Glutamatergic neuron (in vitro differentiated cells): Measurements from ENCODE around the gene ATP1A3. TPM values are rescaled to one million over a fixed set of nuclear protein-coding genes. Genes with fewer than 3 reads are reported as not detected.

Experiments
- DNase-seq: peaks from one replicate; pipeline ENCODE4 v3.0.0; 2022
- H3K27ac Mint-ChIP-seq: one replicate; pipeline ENCODE4 v1.8.0; 2020; ENCODE audit warnings: mild to moderate bottlenecking, mixed read lengths, inconsistent platforms; ENCODE audit not compliant: unreplicated experiment
- H3K27me3 Mint-ChIP-seq: one replicate; pipeline ENCODE4 v1.8.0; 2020; ENCODE audit warnings: mild to moderate bottlenecking, moderate library complexity, mixed read lengths, inconsistent platforms; ENCODE audit not compliant: unreplicated experiment
- H3K36me3 Mint-ChIP-seq: one replicate; pipeline ENCODE4 v1.8.0; 2020; ENCODE audit warnings: mild to moderate bottlenecking, mixed read lengths, inconsistent platforms; ENCODE audit not compliant: unreplicated experiment
- H3K4me1 Mint-ChIP-seq: one replicate; pipeline ENCODE4 v1.8.0; 2020; ENCODE audit warnings: mild to moderate bottlenecking, low read depth, mixed read lengths, inconsistent platforms; ENCODE audit not compliant: unreplicated experiment
- H3K4me3 Mint-ChIP-seq: one replicate; pipeline ENCODE4 v1.8.0; 2020; ENCODE audit warnings: mild to moderate bottlenecking, mixed read lengths, inconsistent platforms; ENCODE audit not compliant: unreplicated experiment
- H3K9me3 Mint-ChIP-seq: one replicate; pipeline ENCODE4 v1.8.0; 2020; ENCODE audit warnings: mild to moderate bottlenecking, moderate library complexity, mixed read lengths, inconsistent platforms; ENCODE audit not compliant: unreplicated experiment
- total RNA-seq: library from RNA; stranded (reverse); fragmentation: NEBNext Ultra II Directional; extraction: Animal tissue kit (Norgen Biotek cat#: 25700); gene quantifications from one replicate; pipeline ENCODE4 v1.2.1, GENCODE V29; 2021; ENCODE audit not compliant: unreplicated experiment
- TF ChIP-seq, protein P1 (sequence below): fragments of 200-600 bp; sonication (generic); IDR thresholded peaks from one replicate; pipeline ENCODE4 v1.5.0; 2021; ENCODE audit not compliant: partially characterized antibody, unreplicated experiment

ATP1A3 gene
- total RNA-seq, 1 donor from 2014 or later = 650 TPM

DNA sequence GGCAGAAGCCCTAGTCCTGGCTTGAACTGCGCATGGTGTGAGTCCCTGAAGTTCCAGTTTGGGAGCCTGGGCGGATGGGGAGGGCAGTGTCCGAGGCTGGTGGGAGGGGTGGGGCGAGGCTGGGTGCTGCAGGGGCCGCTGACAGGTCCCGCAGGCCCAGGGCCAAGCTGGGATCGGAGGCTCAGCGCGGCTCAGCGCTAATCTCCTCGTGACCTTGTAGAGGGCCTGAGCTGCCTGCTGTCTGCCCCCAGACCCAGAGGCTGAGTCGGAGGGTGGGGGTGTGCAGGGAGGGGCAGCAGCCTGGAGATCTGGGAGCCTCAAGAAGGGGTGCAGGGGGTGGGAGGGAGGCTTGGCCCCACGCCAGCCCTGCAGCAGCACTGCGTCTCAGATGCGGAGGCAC lies 3.0 kb downstream of the ATP1A3 start:
- Mint-ChIP-seq H3K27me3 (peaks cover 23% of the 10 kb centered on the region), H3K27ac (no peak overlapping the region), H3K4me3 (peak overlapping the region; percentile 77), H3K9me3 (peaks cover 11% of the 10 kb centered on the region), H3K4me1 (peaks cover 23% of the 10 kb centered on the region), H3K36me3 (peaks cover 5% of the 10 kb centered on the region)
- no peak for DNase-seq
- TF ChIP-seq, protein P1, sequence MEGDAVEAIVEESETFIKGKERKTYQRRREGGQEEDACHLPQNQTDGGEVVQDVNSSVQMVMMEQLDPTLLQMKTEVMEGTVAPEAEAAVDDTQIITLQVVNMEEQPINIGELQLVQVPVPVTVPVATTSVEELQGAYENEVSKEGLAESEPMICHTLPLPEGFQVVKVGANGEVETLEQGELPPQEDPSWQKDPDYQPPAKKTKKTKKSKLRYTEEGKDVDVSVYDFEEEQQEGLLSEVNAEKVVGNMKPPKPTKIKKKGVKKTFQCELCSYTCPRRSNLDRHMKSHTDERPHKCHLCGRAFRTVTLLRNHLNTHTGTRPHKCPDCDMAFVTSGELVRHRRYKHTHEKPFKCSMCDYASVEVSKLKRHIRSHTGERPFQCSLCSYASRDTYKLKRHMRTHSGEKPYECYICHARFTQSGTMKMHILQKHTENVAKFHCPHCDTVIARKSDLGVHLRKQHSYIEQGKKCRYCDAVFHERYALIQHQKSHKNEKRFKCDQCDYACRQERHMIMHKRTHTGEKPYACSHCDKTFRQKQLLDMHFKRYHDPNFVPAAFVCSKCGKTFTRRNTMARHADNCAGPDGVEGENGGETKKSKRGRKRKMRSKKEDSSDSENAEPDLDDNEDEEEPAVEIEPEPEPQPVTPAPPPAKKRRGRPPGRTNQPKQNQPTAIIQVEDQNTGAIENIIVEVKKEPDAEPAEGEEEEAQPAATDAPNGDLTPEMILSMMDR = no peak

- Mint-ChIP-seq H3K27me3 (peaks cover 20% of the 10 kb centered on the region), H3K9me3 (peaks cover 11% of the 10 kb centered on the region), H3K36me3 (peaks cover 5% of the 10 kb centered on the region), H3K27ac (no peak overlapping the region), H3K4me1 (peaks cover 19% of the 10 kb centered on the region), H3K4me3 (no peak overlapping the region)
- DNase-seq = no peak
- TF ChIP-seq, protein P1 = no peak
Observed at GRCh38 chr19:41990615-41991014, 3.4 kb downstream of the ATP1A3 start.

DNA sequence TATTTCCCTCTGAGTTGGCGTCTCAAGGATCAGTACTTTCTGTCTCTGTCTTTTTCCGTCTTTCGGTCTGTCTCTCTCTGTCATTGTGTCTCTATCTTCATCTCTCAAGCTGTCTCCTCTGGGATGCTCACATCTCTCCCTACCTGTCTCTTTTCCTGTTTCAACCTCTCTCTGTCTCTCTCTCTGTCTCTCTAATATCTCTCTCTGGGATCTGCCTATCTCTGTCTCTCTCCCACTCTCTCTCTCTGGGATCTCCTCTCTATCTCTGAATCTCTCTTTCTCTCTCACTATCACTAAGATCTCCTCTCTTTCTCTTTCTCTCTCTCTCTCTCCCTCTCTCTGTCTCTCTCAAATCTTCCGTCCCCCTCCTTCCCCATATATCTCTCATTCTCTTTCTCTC lies 4.0 kb downstream of the ATP1A3 start:
- H3K27ac Mint-ChIP-seq = no peak overlapping the region
- no peak for DNase-seq
- TF ChIP-seq, protein P1 = no peak
- peaks cover 5% of the 10 kb centered on the region for H3K36me3 Mint-ChIP-seq
- no peak overlapping the region for H3K4me3 Mint-ChIP-seq
- peaks cover 17% of the 10 kb centered on the region for H3K27me3 Mint-ChIP-seq
- H3K4me1 Mint-ChIP-seq = peaks cover 13% of the 10 kb centered on the region
- H3K9me3 Mint-ChIP-seq = peaks cover 10% of the 10 kb centered on the region

DNA sequence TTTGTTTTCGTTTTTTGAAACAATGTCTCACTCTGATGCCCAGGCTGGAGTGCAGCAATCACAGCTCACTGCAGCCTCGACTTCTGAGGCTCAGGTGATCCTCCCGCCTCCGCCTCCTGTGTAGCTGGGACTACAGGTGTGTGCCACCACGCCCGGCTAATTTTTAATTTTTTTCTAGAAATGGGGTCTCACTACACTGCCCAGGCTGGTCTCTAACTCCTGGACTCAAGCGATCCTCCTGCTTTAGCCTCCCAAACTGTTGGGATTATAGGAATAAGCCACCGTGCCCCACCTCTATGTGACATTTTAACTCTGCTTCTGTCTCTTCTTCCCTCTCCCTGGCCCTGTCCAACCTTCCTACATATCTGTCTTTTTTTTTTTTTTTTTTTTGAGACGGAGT lies 5.1 kb downstream of the ATP1A3 start:
- Mint-ChIP-seq H3K36me3 (peaks cover 5% of the 10 kb centered on the region), H3K4me1 (peaks cover 7% of the 10 kb centered on the region), H3K27me3 (peaks cover 15% of the 10 kb centered on the region), H3K4me3 (no peak overlapping the region), H3K9me3 (peaks cover 8% of the 10 kb centered on the region), H3K27ac (no peak overlapping the region)
- TF ChIP-seq, protein P1 = no peak
- DNase-seq = no peak

- peak overlapping the region; percentile 43 for H3K4me3 Mint-ChIP-seq
- no peak overlapping the region for H3K27ac Mint-ChIP-seq
- no peak for DNase-seq
- H3K36me3 Mint-ChIP-seq = no peaks in the 10 kb centered on the region
- peaks cover 6% of the 10 kb centered on the region for H3K27me3 Mint-ChIP-seq
- H3K4me1 Mint-ChIP-seq = peaks cover 3% of the 10 kb centered on the region
- TF ChIP-seq, protein P1 = no peak
- H3K9me3 Mint-ChIP-seq = peaks cover 5% of the 10 kb centered on the region
Observed at GRCh38 chr19:41987141-41987860, 6.7 kb downstream of the ATP1A3 start.
